ENCODE measurements around the gene FAM110D. TPM values are rescaled to one million over a fixed set of nuclear protein-coding genes. Genes with fewer than 3 reads are reported as not detected.

FAM110D gene
- total RNA-seq, 1 donor from 2014 or later: 0.47 TPM

DNA sequence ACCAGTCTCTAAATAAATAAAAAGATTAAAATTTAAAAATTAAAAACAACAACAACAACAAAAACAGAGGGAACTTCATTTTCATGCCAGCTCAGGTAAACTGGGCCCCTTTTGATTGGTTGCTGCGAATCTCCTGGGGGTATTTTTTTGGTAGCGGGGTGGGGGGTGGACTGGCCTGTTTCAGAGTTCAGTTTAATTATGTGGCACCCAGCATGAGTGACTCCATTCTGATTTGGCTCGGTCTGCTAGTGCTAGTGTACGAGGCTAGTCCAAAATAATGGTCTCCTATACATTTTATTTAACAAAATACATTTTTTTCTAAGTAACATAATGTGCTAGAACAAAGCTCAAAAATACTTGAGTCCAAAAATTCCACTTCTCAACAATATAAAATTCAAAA lies 29.1 kb upstream of the FAM110D start:
- no peak for DNase-seq

DNA sequence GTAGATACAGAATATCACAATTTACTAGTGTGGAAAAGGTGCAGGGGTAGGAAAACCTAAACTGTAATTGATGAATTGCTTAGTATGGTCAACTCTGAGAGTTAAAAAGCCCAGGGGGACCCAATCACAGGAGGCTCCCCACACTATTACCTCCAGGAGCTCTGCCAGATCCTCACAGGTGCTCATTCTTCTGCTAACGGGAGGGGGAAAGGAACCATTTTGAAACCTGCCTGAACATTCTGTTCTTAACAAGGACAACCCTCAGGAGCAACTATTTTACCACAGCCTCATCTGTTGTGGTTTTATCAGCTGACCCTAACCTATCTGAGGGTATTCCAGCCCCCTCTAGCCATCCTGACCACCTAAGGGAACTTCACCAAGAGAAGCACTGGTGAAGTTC lies 28.2 kb upstream of the FAM110D start:
- no peak for DNase-seq

DNA sequence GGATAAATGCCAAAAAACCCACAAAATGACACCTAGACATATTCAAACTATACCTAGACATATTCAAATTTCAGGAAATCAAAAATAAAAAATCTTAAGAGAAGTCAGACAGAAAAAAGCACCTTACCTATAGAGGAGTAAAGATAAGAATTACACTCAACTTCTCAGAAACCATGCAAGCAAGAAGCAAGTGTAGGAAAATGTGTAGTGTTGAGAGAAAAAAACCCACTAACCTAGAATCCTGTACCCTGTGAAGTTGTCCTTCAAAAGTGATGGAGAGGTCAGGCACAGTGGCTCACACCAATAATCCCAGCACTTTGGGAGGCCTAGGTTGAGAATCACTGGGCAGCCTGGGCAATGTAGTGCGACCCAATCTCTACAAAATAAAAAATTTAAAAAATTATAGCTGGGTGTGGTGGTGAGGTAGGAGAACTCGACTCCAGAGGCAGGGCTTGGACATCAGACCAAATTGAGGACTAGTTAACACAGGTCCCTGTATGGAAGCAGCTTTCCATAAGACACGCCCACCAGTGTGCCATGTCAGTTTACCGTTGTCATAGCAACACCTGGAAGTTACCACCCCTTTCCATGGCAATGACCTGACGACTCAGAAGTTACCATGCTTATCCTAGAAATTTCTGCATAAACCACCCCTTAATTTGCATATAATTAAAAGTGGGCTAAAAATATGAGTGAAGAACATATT lies 26.6 kb upstream of the FAM110D start:
- DNase-seq: no peak

DNA sequence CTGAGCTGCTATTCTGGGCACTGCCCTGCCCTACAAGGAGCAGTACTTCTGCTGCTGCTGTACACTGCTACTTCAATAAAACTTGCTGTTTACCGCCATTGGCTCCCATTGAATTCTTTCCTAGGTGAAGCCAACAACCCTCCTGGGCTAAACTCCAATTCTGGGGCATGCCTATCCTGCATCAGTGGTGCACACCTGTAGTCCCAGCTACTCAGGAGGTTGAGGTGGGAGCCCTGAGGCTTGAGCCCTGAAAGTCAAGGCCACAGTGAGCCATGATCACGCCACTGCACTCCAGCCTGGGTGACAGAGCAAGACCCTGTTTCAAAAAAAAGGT lies 26.1 kb upstream of the FAM110D start:
- DNase-seq: no peak

DNA sequence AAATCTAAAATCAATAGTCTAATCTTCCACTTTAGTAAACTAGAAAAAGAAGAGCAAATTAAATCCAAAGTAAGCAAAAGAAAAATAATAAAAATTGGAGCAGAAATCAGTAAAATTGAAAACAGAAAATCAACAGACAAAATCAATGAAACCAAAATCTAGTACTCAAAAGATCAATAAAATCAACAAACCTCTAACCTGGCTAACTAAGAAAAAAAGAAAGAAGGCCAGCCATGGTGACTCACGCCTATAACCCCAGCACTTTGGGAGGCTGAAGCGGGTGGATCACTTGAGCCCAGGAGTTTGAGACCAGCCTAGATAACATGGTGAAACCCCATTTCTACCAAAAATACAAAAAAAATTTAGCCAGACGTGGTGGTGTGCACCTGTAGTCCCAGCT lies 24.4 kb upstream of the FAM110D start:
- DNase-seq: no peak

DNA sequence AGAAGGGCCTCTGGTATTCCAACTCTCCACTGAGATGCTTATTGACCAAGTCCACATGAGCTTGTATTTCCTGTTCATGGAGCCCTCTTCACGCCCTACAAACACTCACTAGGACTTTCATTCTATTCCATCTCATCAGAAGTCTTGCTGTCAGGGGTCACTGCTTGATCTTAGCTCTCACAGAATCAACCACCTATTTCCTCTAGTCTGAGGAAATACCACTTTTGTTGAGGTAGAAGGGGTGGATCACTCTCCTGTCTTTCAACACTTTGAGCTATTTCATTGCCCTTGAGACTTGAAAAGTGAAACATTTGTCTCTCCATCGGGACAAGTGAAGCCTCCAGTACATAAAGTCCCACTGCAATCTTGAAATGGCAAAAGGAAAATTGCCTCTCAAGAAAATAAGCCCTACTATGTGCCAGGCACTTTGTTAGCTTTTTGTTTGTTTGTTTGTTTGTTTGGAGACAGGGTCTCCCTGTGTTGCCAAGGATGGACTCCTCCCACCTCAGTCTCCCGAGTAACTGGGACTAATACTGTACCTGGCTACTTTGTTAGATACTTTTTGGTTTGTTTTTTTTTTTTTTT lies 19.8 kb upstream of the FAM110D start:
- DNase-seq: no peak

DNA sequence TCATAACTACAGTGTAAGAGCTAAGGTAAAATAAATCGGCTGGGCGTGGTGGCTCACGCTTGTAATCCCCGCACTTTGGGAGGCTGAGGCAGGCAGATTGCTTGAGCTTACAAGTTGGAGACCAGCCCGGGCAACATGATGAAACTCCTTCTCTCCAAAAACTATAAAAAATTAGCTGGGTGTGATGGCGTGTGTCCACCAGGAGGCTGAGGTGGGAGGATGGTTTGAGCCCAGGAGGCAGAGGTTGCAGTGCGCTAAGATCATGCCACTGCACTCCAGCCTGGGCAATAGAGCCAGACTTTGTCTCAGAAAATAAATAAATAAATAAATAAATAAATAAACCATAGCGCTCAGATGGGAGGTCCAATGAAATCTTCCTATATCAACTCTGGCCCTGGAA lies 16.7 kb upstream of the FAM110D start:
- no peak for DNase-seq

DNA sequence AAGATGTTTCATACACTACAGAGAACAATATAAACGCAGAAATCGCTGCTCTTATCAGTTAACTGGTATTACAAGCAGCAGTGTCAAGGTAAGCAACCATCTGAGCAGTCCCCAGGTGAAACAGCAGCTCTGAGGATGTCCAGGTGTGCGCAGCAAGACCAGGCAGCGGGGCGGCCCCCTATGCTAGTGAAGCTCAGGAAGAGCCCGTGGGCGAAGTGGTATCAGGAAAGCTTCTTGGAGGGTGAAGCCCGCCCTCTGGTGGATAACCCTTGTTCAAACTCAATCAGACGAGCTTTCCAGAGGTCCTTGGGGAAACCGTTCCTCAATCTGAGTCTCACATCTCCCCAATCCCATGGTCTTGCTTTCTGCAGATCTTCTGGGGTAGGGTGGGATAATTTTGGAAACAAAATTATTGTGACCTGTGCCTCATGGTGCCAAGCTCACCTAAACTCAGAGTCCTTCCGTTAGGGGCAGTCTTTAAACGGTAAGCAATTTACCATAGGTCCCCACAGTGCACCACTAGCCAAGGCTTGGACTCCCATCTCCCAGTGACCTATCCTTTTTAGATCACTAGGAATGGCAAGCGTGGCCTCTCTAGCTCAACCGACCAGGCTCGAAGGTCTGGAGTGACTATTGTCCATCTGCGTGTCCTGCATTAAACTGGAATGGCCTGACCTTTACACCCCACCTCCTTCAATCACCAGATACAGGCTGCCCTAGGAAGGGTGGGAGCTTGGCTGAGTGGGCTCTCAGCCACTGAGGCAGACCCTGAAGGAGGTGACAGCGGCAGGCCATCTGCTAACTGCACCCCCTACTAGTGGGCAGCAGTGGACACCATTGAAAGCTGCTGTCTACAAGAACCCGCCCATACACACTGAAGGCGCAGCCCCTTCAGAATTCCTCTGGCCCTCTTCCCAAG lies 13.6 kb upstream of the FAM110D start:
- DNase-seq: peak; percentile 58

DNA sequence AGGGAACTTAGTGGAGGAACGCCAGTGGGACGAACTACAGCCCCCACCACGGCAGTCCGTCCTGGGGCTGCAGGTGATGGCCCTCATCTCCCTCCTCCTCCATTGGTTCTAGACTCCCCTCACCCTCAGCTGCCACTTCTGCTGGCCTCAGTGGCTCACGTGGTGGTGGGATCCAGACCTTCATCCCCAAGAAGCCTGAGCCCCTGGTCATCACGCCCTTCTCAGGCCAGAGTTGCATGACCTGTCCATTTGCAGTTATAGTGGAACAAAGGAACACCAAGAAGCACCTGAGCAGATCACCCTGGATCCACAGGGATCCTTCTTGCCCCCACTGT lies 13.0 kb upstream of the FAM110D start:
- DNase-seq: no peak

DNA sequence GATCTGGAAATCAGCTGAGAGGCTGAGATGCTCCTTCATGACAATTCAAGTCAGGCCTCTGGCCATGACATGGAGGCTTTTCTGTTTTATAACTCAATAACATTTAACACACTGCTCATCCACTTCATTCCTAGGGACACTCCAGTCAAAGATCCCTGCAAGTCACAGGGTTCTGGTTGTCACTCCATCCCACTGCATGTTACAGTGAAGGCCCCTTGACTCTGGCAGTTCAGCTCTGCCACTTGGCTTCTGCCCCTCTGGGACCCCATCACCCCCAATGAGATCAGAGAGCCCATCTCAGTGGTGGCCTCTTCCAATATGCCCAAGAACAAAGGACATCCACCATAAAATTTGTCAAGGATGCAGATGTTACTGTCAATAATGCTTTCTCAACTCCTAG lies 10.0 kb upstream of the FAM110D start:
- DNase-seq: no peak

DNA sequence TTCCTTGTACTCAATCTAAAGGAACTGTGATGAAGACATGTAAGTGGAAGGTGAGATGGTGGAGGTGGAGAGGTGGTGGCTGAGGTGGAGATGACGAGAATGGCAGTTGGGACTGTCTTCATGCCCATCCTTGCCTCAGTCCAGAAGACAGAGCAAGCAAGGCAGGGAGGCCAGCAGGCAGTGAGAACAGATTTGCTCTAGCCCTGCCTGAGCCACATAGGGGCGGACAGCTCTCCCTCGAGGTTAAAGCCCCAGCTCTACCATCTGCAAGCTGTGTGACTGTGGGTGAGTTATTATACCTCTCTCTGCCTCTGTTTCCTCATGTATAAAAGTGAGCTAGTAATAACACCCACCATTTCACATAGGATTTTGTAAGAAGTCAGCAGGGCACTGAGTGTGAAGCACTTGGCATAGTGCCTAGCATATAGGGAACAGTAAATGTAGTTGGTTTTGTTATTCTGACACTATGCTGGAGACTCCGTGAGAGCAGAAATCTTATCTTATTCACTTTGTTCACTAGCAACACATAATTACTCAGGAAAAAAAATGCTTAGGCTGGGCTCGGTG lies 4.8 kb upstream of the FAM110D start:
- DNase-seq: no peak

DNA sequence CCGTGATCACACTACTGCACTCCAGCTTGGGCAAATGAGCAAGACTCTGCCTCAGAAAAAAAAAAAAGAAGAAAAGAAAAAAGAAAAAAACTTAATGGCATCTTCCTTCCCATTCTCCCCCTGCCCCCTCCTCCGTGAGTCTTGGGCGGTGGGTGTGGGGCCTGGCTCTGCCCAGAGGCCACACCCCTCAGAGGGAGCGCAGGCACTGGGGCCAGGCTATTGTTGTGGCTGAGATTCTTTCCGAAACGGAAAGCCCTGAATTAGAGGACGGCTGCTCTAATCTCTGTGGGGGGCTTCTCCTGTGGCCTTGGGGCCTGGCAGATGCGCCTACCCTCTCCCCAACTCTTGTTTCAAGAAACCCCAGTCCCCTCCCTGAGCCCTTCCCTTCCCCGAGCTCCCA lies 4.1 kb upstream of the FAM110D start:
- no peak for DNase-seq

DNA sequence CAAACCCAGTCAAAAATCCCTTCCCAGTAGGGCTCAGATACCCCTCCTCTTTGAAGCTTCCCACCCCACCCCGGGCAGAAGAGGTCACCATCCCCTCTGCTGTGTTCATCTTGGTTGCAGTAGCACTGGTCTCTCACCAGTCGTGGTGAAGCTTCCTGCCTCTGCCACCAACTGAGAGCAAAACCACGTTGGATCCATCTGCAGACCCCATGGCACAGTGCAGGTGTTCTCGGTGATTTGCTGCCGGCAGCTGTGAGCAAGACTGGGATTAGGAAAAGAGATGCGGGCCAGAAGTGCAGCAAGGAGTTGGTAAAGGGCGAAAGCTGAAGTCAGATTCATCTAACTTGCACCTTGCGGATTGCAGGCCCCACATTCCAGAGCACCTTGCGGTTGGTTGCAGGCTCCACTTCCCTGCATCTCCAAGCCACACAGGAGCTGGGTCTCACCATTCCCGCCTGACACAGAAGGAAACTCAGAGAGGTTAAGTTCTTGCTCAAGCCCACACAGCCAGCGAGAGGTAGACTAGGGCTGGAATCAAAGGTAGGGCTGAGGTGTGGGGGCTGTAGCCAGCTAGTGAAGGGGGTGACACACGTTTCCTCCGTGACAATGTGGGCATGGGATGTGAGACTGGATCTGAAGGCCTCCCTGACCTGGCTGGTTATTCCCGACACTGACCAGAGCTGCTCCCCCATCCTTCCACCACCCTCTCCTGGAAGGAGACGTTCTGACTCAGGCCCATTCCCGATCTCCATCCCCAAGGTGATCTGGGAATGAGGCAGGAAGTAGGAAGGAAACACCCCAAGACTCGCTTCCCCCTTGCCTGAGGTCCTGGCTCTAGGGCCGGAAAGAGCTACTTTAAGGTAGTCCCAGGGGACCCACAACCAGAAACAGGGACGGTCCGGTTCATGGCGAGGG lies 3.3 kb upstream of the FAM110D start:
- no peak for DNase-seq

DNA sequence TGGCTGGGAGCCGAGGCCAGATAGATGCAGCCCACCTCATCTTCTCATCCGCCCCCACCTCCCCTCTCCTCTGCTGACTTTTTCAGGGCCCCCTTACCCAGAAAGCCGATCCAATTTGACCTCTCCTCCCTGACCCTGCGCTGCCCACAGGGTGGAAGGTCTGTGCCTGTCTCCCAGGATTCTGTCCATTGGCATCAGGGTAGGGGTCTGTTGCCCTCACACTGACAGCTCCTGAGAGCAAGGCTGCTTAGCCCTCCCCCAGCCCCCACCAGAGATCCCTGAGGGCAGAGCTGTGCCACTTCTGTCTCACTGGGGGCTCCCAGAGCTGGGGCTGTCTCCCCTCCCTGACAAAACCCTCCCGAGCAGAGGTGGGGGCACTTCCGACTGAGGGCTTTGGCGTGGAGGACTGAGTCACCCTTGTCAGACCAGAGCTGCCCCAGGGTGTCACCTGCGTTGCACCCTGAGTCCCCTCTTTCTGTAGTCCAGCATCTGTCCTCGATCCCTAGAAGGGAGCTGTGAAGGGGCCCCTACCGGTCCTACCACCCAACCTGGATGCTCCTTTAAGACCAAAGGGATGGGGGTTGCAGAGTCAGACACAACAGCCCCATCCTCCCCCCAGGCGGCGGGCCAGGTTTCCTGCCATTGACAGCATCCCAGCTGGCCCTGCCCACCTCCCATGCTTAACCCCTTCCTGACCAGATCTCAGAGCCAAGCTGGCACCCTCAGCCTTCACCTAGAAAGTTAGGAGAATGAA lies 2.4 kb upstream of the FAM110D start:
- no peak for DNase-seq

DNA sequence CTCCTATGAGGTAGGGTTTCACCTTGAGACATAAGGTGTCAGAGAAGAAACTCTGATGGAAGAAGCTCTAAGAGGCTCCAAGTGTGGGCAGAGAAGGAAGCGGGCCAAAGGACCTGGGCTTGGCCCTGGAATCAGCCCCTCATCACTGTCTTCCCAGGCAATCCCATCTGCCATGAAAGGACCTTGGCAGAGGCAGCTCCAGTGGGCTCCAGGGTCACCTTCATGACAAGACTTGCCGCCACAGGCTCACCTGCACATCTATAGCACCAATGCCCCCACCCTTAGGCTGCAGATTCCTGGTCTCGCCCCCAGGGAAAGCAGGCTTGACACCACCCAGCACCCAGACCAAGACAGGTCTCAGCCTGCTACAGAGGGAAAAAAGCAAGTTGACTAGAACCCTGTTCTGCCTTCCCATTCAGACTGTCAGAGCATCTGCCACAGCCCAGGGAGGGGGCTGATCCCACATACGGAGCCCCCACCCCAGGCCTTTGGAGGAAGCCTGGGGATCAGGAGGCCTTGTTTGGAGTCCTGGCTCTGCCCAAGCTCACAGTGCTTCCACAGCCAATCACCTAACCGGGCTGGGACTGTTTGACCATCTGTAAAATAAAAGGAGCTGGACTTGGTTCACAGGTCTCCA lies 490 bp upstream of the FAM110D start:
- DNase-seq: no peak

DNA sequence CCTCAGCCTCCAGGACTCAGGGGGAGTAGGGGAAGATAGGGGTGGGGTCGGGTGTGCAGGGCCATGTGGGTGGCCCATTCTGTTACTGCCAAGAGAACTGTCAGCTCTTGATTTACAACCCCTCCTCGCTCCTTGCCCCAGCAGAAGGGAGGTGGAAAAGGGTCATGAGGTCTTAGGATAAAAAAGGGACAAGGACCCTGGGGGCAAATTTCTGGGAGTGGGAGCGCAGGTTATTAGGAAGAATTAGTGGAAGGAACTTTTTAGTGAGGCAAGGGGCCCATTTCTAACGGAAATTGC lies 812 bp downstream of the FAM110D start:
- DNase-seq: no peak

DNA sequence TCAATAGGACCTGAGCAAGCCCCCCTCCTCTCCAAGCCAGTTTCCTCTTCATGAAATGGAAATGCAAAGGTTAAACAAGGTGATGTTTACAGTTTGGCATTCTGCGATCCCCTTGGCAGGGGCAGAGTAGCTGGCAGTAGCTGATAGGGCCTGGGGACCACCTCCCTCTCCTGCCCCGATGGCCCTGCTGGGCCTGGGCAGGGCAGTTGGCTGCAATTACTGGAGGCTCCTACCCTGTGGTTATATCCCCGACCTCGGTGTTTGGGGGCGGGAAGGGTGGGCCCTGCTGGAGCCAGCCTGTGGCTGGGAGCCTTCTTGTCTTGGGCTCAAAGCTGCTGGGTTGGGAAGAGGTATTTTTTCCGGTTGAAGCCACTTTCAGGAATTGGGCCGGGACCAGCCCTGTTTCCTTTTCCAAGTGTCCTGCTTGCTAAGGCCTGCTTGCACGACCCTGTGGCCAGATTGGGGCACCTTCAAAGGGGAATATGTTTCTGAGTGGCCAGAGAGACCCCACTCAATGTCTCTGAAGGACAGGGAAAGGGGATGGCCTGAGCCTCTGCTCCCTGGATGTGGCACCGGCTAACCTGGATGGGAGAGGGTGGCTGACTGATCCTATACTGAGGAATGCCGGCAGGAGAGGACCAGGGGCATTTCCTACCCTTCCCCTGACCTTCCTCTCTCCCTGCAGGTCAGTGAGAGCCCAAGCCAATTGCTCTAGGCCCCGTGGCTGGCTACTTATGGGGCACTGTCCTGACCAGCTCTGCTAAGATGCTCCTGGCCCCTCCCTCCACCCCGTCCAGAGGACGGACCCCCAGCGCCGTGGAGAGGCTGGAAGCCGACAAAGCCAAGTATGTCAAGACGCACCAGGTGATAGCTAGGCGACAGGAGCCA lies 1.9 kb downstream of the FAM110D start:
- no peak for DNase-seq

DNA sequence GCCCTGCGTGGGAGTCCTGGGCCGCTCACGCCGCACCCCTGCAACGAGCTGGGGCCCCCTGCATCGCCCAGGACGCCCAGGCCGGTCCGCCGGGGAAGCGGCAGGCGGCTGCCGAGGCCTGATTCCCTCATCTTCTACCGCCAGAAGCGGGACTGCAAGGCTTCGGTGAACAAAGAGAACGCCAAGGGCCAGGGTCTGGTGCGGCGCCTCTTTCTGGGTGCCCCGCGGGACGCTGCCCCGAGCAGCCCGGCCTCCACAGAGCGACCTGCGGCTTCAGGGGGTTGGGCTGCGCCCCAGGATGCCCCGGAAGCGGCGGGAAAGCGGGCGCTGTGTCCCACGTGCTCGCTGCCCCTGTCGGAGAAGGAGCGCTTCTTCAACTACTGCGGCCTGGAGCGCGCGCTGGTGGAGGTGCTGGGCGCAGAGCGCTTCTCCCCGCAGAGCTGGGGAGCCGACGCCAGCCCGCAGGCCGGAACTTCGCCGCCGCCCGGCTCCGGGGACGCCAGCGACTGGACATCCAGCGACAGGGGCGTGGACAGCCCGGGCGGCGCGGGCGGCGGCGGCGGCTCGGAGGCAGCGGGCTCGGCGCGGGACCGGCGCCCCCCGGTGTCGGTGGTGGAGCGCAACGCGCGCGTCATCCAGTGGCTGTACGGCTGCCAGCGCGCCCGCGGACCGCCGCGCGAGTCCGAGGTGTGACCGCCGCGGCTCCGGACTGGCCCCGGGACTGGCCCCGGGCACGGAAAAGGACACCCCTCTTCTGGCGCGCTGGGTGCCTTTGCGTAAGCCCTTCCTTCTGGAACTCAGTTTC lies 2.7 kb downstream of the FAM110D start:
- peak; percentile 41 for DNase-seq

DNA sequence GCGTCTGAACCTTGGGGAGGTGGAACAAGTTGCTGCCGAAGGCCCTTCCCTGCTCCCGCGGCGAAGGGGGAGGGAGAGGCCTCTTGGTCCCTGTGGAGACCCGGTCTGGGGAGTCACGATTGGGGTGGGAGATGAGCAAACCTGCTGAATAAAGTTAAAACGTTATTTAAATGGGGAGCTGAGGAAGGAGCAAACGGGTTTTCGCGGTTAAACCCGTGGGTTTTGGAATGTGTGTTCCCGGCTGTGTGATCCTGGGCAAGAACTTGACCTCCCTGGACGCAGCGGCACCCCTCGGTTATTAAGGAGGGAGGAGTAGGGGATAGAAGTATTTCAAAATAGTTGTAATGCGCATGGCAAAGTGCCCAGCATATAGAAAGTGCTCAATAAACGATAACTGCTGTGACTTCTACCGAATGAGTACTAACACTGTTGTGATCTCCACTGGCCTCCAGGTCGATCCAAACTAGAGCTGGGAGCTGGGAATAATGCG lies 3.4 kb downstream of the FAM110D start:
- DNase-seq: no peak
